Measurements from ENCODE around the gene FZD1.

DNA sequence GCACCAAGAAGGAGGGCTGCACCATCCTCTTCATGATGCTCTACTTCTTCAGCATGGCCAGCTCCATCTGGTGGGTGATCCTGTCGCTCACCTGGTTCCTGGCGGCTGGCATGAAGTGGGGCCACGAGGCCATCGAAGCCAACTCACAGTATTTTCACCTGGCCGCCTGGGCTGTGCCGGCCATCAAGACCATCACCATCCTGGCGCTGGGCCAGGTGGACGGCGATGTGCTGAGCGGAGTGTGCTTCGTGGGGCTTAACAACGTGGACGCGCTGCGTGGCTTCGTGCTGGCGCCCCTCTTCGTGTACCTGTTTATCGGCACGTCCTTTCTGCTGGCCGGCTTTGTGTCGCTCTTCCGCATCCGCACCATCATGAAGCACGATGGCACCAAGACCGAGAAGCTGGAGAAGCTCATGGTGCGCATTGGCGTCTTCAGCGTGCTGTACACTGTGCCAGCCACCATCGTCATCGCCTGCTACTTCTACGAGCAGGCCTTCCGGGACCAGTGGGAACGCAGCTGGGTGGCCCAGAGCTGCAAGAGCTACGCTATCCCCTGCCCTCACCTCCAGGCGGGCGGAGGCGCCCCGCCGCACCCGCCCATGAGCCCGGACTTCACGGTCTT, 1.9 kb downstream of the FZD1 start:
- no peak for TF ChIP-seq CTCF (conservative IDR thresholded peaks at IDR 0.05)
- TF ChIP-seq EZH2 (IDR thresholded peaks at IDR 0.05; ENCODE audit: low read depth): no peak

Measured in PC-9 (cell line).